Stimulated activated CD4-positive, alpha-beta T cell treated with anti-CD3 and anti-CD28 coated beads, Interleukin-4, amount 100 ng/mL, for 48 hours (primary cell): ENCODE data around the gene PLK3.
"Not testable (repeated sequence)": the region's sequence is repeated elsewhere in the genome, so short reads cannot be mapped to it uniquely, and the experiment has no call there.

ENCODE experiments used
- DNase-seq, 2 donors: peaks; one replicate each; pipeline ENCODE4 v3.0.0-alpha.2; 2020; ENCODE audit warnings: low read depth in 2 of 2

PLK3 gene

DNA sequence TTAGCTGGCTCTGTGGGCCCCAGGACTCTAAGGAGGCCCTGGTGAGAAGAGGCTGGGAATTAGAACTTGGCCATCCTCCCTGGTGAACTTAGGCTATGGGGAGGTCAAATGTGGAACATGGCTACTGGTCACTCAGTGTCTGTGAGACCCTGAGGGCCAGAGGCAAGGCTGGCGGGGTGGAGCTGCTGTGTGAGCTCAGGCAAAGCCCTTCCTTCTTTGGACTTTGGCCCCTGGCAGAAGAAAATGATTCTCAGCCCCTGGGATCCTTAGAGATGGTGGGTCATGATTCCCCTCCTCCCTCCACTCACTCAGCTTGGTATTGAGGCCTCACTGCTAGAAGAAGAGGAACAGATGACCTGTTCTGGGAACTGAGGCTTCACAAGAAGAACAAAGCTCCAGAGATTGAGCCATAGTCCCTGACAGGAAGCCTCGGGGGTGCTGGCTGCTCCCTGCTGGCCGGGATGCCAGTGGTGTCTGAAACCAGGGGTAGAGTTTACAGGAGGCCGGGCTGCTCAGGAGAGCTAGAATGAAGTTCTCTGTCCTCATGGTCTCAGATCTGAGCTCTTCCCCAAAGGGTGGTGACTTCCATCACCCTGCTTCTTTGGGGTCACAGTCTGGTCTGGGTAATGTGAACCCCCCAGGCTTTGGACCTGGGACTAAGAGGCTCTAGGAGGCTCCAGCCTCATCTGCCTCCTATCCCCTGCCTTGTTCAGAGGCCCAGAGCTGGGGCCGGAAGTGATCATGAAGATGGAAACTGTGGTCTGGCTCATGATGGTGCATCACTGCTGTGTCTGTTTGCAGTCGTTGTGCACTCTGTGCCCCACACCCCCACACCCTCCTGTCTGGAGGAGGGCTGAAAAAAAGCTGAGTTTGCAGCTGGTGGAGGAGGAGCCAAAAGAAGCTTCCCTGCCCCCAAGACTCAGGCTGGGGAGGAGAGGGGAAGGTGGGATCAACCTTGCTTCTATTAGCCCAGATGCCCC is 9.1 kb downstream of the PLK3 start:
- DNase-seq = peak; percentile 75 to 88

DNA sequence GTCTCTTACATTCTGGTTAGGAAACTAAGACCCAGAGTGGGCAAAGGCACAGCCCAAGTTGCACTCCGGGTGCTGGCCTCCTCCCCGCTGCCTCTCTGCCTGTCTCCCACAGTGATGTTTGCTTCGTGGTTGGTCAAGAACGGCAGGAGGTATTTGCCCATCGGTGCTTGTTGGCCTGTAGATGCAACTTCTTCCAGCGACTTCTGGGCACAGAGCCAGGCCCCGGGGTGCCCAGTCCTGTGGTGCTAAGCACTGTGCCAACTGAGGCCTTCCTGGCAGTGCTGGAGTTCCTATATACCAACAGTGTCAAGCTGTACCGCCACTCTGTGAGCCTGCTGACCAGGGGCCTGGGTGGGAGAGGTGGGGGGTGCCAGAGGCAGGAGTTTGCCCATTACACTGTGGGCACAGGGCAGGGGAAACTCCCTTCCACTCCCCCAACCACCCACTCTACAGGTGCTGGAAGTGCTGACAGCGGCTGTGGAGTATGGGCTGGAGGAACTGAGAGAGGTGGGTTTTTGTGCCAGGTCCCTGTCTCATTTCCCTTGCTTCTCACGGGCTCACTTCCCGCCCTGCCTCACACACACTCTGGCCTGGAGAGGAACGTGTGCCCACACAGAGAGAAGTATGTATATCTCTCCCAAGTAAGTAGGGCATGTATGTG is 10.1 kb downstream of the PLK3 start:
- peak in 1 of 2 donors; percentile 38 for DNase-seq

DNA sequence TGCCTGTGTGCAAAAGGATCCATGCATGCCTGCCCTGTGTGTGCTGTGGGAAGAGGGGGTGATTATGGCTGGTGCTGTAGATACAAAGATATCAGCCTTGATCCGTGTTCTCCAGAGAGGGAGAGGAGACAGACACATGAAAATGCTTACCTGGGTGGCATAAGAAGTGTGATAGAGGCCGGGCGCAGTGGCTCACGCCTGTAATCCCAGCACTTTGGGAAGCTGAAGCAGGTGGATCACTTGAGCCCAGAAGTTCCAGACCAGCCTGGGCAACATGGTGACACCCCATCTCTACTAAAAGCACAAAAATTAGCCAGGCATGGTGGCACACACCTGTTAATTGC is 10.6 kb downstream of the PLK3 start:
- not testable (repeated sequence) for DNase-seq

DNA sequence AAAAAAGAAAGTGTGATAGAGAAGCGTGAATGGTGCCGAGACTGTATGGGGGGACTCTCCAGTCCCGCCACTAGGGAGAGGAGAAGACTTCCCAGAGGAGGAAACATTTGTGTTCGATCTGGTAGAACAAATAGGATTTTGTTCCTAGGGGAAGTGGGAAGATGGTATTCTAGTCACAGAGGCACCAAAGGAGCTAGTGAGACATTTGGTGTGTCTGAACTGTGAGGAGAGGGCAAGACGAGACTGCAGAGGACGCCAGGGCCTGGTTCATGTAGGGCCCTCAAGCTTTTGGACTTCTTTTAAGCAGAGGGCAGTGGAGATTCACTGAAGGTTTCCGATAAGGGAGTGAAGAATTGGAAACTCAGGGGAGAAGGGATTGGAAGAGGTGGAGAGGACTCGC is 11.1 kb downstream of the PLK3 start:
- DNase-seq = no peak

DNA sequence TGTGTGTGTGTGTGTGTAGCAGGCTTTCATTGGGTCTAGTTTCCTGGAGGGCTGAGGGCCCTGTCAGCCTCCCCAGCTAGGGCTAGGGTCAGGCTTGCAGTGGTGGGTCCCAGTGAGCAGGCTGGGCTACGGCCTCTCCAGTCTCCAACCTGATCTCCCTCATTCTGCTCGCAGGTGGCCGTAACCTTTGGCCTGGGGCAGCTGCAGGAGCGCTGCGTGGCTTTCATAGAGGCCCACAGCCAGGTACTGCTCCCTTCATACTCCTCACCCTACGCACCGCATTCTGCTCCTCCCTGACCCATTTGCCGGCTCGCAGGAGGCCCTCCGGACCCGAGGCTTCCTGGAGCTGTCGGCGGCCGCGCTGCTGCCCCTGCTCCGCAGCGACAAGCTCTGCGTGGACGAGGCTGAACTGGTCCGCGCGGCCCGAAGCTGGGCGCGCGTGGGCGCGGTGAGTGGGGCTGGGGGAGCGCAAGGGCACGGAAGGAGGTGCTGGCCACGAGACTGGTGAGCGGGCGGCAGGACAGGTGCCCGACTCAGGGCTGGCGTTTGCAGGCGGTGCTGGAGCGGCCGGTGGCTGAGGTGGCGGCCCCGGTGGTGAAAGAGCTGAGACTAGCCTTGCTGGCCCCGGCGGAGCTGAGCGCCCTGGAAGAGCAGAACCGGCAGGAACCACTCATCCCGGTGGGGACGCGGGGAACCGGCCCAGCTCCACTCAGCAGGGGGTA is 12.8 kb downstream of the PLK3 start:
- no peak for DNase-seq

DNA sequence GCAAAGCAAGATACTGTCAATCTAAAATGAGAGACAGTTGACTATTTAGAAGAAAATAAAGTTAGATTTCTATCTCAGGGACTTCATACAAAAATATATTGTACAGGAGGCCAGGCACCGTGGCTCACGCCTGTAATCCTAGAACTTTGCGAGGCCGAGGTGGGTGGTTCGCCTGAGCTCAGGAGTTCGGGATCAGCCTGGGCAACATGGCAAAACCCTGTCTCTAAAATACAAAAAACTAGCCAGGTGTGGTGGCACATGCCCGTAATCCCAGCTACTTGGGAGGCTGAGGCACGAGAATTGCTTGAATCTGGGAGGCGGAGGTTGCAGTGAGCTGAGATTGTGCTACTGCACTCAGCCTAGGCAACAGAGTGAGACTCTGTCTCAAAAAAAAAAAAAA is 15.7 kb downstream of the PLK3 start:
- not testable (repeated sequence) for DNase-seq

DNA sequence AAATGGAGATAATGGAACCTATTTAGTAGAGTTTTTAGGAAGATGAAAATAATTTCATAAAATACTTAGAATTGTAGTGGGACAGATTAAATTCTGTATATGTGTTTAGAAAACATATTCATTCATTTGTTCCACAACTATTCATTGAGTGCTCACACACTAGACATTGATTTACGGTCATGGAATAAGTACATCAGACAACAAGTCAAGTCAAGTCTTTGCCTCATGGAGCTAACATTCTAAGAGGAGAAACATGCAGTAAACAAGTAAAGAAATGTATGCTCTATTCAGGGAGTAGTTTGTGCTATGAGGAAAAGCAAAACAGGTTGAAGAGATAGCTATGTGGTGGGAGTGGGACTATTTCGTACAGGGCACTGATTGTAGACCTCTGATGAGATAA is 17.1 kb downstream of the PLK3 start:
- no peak for DNase-seq

DNA sequence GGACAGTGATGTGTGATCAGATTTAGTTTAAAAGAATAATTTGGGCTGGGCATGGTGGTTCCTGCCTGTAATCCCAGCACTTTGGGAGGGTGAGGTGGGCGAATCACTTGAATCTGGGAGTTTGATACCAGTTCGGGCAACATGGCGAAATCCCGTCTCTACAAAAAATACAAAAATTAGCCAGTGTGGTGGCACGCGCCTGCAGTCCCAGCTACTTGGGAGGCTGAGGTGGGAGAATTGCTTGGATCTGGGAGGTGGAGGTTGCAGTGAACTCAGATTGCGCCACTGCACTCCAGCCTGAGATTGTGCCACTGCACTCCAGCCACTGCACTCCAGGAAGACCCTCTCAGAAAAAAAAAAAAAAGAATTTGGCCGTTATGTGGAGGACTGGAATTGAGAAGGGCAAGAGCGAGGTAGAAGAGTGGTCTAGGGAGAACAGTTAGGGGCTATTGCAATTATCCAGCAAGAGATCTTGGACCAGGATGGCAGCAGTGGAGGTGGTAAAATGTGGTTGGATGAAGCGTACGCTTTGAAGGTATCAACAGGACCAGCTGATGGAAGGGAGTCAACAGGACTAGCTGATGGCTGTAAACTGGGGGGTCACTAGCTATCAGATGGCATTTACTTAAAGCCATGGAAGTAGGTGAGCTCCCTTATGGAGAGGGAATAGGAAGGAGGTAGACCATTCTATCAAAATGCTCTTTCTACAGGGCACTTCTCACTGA is 17.8 kb downstream of the PLK3 start:
- no peak for DNase-seq

DNA sequence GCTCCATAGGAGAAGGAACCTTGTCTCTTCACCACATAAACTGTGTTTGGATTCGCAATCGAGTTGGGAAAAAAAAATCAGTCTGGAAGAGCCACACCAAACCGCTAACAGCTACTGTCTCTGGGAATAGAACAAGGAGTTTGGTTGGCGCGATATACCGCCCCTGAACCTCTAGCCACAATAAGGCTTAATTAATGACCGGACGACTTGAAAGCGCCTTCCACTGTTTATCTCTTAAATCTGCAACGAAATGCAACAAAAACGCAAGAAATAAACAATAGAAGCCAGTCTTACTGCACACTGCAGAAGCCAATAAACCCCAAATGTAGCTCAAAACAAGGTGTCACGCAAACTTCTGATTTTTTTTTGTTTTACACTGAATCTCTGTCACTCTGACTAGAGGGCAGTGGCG is 19.0 kb downstream of the PLK3 start:
- DNase-seq = no peak

DNA sequence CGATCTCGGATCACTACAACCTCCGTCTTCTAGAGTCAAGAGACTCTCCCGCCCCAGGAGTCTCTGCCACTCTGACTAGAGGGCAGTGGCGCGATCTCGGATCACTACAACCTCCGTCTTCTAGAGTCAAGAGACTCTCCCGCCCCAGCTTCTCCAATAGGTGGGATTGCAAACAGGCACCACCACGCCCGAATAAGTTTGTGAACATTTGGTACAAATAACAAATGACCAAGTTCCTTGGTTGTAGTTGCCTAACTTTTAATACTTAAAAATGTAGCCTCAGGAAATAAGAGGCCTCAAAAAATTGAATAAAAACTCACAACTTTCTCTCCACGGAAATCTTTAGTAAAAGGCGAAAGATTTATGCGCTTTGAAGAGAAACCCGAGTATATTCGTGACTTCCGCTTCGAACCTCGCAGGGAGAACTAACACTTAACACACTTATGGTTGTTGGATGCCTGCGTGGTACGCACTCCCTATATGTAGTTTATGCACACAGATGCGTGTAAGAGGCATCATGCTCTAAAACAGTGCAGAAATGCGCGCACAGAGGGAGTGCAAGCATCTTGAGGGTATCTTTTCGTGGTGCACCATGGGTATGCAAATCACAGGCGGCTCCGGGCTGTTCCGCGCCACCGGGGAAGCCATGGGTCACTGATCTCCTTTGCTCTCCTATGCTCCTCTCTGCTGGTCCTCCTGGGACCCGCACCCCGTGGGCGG is 19.6 kb downstream of the PLK3 start:
- DNase-seq = peak; percentile 74 to 84

DNA sequence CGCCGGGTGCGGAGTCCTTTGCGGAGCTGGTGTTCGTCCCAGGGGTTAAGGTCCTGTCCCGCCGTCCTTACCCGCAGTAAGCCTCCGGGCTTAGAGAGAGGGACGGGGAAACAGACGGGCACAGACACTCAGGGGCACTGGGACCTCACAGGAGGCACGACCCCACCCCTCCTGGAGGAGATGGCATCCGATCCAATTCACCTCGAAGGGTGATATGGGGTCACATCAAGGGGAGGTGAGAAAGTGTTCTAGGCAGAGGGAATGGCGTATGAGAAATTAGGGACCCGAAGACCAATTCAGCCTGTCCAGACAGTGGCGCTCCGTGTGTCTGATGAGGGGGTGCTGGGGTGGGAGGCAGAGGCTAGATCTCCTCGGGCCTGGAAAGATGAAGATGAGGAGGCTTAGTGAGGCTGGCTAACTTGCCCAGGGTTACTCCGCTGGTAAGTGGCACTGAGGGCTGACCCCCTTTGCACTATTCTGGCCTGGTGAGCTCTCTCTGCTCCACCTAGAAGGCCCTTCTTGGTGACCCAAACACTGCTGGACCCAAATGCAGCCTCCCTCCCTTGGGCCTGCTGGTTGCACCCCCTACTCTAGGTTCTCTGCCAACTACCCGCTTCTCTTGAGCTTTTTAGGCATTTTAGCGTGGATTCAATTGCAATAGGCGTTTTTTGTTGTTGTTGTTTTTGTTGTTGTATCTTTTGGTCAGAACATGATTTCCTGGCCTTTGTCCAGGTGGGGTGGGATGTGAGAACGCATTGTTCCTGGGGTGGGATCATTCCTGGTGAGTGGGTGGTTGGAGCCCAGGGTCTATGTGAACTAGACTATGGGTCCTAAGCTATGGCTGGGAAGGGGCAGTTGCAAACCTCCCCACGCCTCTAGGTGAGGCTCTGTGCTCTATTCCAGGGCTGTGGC is 20.4 kb downstream of the PLK3 start:
- no peak for DNase-seq

DNA sequence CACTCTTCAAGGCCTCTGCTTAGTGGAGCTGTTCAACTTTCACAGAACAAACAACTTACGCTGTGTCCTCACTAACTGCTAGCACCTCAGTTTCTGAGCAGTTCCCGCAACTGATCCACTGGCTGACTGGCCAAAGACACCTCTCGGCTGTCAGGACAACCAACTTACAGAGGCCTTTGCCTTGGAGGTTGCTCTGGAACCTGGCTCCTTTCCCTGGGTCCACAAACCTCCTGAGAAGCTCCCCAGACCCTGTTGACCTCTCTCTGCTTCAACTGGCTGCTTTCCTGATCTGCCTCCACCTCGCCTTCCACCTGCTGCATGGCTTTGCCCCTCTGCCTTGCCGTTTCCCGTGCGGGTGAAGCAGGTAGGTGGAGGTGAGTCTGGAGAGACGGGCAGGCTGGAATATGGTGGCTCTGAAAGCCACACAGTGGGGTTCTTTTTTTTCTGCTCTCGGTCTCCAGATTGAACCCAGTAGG is 21.1 kb downstream of the PLK3 start:
- no peak for DNase-seq

DNA sequence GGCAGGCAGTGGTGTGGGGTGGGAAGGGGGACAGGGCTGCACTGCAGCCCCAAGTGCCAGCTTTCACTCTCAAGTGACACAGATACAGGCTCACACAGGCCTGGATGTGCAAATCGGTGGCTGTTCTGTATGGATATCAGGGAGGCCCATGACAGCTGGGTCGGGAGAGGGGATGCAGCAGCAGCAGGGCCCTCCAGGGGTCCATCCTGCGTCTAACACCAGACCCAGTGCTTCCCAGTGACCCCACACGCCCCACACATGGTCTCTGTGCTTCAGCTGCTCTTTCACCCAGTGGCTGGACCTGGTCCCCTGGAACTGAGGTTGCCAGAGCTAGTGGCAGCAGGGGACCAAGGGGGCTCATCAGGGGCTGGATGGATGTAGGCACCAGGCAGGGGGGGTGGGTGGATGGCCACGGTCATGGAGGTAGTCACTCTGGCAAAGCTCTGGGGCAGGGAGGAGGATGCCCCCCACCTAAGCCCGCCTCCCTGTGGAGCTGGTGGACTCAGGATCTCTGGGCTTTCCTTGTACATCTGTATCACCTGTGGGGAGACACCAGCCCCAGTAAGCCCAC is 22.0 kb downstream of the PLK3 start:
- DNase-seq = no peak

DNA sequence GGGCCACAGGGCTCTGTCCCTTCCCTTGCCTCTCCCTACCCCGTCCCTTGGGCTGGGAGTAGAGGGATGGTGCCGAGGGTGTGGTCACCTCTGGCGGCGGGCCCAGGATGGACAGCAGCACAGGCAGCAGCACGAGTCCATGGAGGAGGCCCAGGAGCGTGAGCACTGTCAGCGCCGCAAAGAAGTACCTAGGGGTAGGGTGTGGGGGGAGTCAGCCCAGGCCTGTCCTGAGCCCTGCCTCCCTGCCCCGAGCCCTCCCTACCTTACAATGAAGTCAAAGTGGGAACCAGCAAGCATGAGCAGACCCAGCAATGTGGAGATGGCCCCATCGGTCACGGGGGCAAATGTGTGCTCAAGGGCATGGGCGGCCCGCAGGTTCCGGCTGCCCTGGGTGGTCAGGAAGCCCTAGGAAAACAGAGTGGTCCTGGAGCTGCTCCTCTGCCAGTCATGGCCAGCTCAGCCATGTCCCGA is 22.8 kb downstream of the PLK3 start:
- DNase-seq = no peak

DNA sequence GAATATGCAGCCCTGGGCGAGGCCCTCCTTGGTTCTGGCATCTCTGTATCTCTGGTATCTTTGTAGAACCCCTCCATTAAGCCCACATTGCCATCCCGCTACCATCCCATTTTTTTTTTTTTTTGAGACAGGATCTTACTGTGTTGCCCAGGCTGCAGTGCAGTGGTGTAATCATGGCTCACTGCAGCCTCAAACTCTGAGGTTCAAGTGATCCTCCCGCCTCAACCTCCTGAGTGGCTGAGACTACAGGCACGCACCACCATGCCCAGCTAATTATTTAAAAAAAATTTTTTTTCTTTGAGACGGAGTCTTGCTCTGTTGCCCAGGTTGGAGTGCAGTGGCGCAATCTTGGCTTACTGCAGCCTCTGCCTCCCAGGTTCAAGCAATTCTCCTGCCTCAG is 24.2 kb downstream of the PLK3 start:
- not testable (repeated sequence) for DNase-seq

DNA sequence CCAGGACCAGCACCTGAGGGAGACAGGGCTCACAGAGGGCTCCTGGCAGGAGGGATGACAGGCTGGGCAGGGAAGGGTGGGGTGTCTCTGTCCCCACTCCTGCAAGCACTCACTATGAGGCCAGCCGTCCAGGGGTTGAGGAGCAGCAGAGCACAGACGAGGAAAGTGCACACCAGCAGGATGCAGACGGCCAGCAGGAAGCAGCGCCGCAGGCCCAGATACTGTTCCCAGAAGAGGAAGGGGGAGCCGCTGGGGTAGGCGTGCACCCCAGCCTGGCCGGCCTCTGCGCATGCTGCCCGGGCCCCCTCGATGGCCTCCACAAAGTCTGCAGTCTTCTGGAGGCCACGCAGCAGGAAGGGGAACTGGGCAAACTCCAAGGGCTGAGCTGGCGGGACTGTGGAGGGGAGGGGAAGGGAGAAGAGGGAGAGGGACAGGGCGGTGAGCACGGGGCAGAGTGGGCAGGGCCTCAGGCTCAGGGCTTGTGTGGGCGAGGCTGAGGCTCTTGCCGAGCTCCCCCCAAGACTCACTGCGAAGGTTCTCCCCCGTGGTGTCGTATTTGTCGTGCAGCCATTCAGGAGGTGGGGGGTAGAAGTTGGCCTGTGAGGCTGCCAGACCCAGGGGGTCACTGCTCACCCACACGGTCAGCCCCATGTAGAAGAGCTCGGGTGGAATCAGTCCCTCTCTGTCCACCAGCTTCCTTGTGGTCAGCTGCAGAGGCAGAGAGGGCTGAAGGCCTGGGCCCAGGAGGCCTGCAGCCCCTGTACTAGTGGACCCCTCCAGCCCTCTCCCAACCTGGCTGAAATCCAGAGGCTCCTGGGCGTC is 26.4 kb downstream of the PLK3 start:
- DNase-seq = no peak

DNA sequence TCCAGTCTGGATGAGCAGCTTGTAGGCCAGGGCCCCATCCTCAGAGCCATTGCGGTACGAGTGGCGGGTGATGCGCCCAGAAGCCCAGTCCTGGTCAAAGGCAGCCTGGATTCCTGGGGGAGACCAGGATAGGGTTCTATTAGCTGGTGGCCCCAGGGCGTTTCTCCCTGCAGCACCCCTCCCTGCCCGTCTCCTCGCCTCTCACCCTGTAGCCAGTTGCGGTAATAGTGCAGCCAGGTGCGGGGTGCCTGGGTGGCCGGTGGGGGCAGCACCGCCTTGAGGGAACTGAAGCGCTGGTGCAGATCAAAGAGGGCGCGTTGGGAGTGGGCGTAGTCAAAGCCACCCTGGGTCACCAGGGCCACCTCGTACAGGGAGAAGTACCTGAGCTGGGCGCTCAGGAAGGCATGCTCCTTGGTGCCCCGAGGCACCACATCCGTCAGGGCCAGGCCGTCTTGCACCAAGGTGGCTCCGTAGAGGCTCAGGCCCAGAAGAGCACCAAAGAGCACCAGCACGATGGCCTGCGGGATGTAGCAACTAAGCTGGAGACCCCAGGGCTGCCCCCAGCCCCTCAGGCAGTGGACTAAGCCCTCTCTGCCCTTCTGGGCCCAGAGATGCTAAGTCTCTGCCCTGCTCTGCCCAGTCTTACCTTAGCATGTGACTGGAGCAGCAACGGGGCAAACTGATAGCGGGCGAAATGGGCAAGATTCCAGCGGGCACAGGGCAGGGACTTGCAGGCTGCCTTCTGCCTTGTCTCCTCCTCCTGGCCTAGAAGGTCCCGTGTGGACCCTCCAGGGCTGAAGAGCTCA is 27.2 kb downstream of the PLK3 start:
- no peak for DNase-seq
